ENCODE results near the gene SQOR.

DNA sequence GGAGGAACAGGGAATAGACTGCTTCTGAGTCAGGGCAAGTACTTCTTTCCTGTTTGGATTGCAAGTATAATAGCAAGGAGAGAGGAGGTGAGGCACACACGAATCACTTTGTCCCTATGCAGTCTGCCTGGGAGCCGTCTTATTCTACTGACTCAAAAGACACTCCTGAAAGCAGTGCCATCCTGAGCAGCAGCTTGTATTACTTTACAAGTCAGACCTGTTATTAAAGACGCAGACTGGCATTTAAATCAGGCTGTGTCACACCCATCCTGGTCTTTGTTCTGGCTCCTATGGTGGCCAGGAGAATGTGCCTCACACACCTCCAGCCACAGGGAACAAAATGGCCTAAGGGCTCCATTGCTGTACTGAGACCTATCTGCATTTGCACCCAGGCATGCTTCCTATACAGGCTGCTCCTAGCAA, 17.9 kb upstream of the SQOR start:
- TF ChIP-seq POLR2A (IDR thresholded peaks at IDR 0.05) (no peak), CTCF (IDR thresholded peaks at IDR 0.05) (no peak)
